Smooth muscle cell of the brain vasculature (primary cell): Measurements from ENCODE around the gene ARSI.
"Not testable (repeated sequence)": the region's sequence is repeated elsewhere in the genome, so short reads cannot be mapped to it uniquely, and the experiment has no call there.

Experiments
- DNase-seq: peaks from one replicate; pipeline ENCODE4 v3.0.0-alpha.2; 2012; ENCODE audit warnings: low read depth, low spot score

The ARSI gene

GRCh38 chr5:150266871-150267291, 35.8 kb downstream of the ARSI start:
- no peak for DNase-seq

- no peak for DNase-seq
Measured at GRCh38 chr5:150265870-150266383, 36.8 kb downstream of the ARSI start.

GRCh38 chr5:150264667-150265603, 37.8 kb downstream of the ARSI start:
- no peak for DNase-seq

- peak; percentile 31 for DNase-seq
Measured at GRCh38 chr5:150263801-150264621, 38.7 kb downstream of the ARSI start.

DNA sequence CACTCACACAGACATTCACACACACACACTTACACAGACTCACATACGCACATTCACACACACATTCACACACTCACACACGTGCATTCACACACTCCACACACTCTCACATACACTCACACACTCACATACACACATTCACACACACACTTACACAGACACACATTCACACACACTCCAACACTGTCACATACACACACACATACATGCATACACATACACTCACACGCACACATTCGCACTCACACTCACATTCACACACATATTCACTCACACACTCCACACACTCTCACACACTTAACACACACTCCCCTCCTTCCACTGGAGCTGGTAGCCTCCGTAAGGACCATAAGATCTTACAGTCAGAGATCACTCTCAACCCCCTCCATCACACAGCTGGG, 39.3 kb downstream of the ARSI start:
- no peak for DNase-seq

- no peak for DNase-seq
Measured at GRCh38 chr5:150262502-150262901, 40.2 kb downstream of the ARSI start.

DNA sequence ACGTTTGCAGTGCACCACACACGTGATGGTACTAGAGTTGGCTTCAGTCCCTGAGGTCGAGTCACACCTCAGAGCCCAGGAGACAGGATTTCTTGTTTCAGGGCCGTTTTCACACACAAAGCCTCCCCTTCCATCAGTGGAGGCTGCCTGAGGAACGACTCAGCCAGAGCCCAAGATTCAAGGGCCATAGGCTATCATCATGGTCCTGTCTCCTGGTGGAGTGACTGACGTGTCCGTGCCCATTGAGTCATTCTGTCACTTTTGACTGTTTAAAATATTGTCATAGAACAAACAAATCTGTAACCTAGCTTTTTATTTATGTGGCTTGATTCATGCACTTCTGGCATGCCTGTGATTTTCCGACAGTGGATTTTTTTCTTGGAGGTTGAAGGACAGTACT, 41.5 kb downstream of the ARSI start:
- no peak for DNase-seq

DNA sequence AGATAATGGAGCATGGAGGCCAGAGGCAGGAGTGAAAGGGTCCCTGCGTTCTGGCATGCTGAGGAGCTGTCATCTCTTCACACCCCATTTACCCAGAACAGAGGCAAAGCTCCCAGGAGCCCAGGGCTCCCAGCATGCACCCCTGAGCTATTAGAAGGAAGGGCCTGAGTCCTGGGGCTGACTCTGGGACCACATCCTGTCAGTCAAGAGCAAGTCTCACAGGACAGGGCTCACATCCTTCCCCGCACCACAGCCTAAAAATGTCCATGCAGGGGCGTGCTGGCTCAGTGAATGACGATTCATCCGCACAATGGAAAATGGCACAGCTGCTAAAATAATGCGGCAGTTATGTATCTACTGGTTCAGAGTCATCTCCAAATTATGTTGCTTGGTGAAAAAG, 44.6 kb downstream of the ARSI start:
- DNase-seq, result no peak

- no peak for DNase-seq
Measured at GRCh38 chr5:150257424-150257823, 45.3 kb downstream of the ARSI start.

- DNase-seq, result no peak
Measured at GRCh38 chr5:150256410-150257064, 46.2 kb downstream of the ARSI start.

GRCh38 chr5:150255659-150256409, 46.9 kb downstream of the ARSI start:
- DNase-seq, result no peak

DNA sequence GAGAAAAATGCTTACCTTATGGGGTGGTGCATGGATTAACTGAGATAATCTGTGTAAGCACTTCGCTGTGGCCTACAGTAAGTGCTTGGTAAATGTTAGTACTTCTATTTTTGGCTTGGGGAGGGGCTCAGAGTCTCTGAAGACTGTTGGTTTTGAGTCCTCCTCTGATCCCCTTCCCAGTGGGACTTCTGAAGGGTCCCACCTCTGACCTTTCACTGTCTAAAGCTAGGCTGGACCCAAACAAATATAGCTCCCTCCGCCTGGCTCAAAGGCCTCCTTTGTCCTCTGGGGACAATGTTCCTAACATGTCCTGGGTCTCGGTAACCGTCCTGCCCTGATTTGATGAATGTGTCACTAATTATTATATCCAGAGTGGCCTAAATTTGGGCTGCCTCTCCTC, 47.9 kb downstream of the ARSI start:
- no peak for DNase-seq

DNA sequence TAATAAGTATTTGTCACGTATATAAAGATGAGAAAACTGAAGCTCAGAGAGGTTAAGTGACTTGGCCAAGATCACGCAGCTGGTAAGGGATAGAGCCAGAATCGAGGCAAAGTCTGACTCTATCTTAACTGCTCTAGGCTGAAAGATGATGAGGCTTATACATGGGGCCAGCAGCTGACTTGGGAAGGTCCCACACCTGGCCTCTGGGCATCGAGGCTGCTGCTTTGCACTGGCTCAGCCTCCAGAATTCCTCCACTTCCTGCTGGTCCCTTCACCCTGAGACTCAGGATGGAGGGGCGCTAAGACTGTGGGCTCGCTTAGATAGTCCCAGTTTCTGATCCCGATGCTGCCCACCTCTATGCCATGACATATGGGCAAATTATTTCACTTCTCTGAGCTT, 48.3 kb downstream of the ARSI start:
- DNase-seq, result no peak

DNA sequence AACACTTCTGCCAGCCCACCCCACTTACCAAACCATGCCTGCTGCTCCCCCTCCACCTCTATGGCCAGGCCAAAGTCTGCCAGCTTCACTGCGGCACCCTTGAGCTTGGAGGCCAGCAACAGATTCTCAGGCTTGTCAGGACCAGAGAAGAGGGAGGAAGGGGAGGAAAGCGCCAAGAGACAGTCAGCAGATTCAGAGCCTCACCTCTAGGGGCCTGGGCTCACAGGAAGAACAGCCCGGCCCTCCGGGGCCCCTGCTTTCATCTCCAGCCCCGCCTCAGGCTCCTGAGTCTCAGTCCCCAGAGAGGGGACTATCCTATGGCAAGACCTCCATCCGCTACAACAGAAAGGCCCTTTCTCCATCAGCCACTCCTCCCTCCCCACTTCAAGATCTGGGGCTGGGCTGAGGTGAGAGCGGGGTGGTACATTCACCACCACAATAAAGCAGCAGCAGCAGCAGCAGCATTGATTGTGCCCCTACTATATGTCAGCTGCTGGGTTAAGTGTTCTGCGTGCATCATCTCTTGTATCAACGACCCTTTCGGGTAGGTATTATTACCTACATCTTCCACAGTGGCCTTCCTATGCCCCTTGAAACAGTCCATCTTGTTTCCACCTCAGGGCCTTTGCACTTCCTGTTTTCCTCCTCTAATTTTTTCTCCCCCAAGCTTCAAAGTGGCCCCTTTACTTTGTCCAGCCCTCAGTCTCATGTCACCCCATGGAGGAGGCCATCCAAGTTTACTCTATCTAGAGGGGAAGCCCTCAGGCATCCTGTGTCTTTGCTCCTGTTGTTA, 49.1 kb downstream of the ARSI start:
- DNase-seq, result no peak

- DNase-seq, result no peak
Measured at GRCh38 chr5:150252489-150252888, 50.2 kb downstream of the ARSI start.

DNA sequence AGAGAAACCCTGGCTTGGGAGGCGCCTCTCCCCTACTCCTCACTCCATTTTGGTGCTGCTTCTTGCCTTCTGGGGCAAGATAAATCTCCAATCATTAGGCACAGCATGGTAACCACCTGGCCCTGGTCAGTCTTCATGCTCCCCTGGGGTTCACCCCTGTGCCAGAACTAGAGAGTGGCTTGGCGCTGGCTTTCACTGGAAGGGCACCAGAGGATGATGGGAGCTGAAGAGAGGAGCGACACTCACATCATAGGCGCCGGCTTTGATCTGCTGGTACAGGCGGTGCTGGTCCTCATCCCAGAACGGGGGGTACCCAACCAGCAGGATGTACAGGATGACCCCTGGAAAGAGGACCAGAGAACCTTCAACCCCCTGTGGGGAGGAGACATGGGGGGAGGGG, 51.2 kb downstream of the ARSI start:
- no peak for DNase-seq

GRCh38 chr5:150249744-150250143, 53.0 kb downstream of the ARSI start:
- no peak for DNase-seq

DNA sequence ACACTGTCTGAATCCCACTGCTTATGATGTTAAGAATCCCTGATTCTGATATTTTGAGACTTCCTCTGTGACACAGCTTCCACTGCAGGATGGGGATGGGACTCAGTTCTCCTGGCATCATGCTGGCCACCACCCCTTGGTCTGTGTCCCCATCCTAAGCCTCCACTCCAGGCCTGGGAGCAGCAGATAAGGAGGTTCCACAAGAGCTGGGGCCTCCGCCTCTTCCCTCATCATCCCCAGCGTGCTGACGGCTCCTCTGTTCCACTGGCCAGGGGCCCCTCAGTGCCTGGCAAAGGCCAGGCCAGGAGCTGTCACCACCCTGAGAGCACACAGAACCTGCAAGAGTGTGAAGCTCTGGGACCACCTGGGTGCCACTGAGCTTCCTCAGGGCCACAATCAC, 53.8 kb downstream of the ARSI start:
- no peak for DNase-seq

GRCh38 chr5:150248493-150248892, 54.2 kb downstream of the ARSI start:
- not testable (repeated sequence) for DNase-seq

GRCh38 chr5:150247726-150248125, 55.0 kb downstream of the ARSI start:
- DNase-seq, result no peak
